Measurements from ENCODE around the gene FBL.

The FBL gene

DNA sequence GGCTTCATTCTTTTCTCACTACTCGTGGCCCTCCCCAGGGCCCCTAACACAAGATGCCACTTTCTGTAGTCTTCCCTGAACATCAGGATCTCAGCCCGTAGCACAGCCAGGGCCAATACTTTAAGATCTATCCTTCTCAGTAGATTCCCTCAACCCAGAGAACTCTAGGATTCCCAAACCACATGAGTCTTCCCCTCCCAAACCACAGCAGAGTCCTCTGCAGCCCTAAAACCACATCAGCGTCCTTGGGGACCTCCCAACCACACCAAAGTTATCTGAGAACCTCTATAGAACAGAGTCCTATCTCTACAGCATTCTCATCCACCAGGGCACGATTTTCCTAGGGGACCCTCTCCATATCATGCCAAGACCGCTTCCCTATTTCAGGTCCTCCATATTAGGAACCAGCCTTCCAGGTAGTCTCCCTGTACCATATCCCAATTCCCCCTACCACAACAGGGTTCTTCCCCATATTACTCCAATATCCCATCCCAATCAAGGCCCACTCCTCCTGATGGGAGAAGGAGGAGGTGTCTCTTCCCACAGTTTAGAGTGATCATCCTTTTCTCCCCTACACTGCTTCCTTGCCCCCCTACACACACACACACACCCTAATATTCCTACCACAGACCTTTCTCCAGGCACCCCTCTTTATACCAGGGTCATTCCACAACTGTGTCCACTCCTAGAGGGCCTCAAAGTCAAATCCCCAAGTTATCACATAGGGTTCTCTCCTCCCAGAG lies 13.7 kb downstream of the FBL start:
- POLR2A ChIA-PET = interaction anchor here (2.1 kb wide), 1 partner anchor 13 kb away, joined by 27 read pairs; the partner anchor contains the start of gene FBL
- DNase-seq (ENCODE audit: extremely low spot score) = no peak
- CTCF ChIA-PET = interaction anchor here (2.1 kb wide), 2 partner anchors 11 to 40 kb away, joined by 6 to 22 read pairs; no protein-coding TSS in a partner anchor

DNA sequence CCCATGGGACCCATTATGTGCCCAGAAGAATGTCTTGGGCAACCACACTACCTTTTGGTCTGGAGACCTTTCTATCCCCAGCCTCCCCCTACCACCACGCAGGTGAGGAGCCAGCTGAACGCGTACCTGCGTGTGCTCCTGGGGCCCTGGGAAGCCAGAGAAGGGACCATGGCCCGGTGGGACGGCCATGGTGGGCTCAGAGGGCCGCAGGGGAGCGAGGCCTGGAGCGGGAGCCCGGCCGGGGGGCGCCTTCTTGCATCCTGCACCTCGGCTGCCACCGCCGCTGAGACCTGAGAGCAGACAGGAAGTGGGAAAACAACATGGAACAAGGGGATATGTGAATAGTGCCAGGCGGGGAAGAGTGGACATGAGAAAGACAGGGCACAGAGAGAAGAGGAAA lies 14.5 kb downstream of the FBL start:
- ChIA-PET POLR2A (no interaction called here), CTCF (no interaction called here)
- TF ChIP-seq FOXK2 (IDR thresholded peaks at IDR 0.05) = no peak
- no peak for TF ChIP-seq L3MBTL2 (conservative IDR thresholded peaks at IDR 0.05)
- no peak for TF ChIP-seq NFRKB (IDR thresholded peaks at IDR 0.05)
- no peak for TF ChIP-seq LEF1 (IDR thresholded peaks at IDR 0.05; ENCODE audit: borderline replicate concordance)
- TF ChIP-seq FOXM1 (IDR thresholded peaks at IDR 0.05; ENCODE audit: borderline replicate concordance) = no peak
- TF ChIP-seq CTBP1 (IDR thresholded peaks at IDR 0.05; ENCODE audit: borderline replicate concordance) = no peak
- TF ChIP-seq ELF4 (IDR thresholded peaks at IDR 0.05) = no peak
- no peak for TF ChIP-seq SP1 (IDR thresholded peaks at IDR 0.05)
- TF ChIP-seq BHLHE40 (IDR thresholded peaks at IDR 0.05; ENCODE audit: borderline replicate concordance) = no peak
- DNase-seq (ENCODE audit: extremely low spot score) = no peak

More for the DNA sequence above, 13.7 kb downstream of the FBL start:
- TF ChIP-seq ZNF384 (IDR thresholded peaks at IDR 0.05) = no peak
- TF ChIP-seq ELF4 (IDR thresholded peaks at IDR 0.05) = no peak

DNA sequence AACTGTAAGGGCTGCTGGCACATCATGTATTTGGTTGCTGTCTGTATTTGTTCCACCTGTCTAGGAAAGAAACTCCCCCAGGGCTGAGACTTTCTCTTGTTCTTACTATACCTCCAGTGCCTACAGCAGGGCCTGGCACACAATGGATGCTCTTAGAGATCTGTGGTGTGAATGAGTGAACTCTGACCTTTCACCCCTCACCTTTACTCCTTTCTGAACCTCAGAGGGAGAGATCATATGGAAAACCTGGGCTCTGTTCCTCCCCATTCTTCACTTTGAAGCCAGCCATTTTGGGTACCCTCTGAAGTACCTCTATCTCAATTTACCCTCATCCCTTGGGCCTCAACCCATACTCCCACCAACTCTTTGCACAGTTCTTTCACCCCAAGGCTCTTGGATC lies 15.3 kb downstream of the FBL start:
- no peak for DNase-seq (ENCODE audit: extremely low spot score)
- ChIA-PET CTCF (no interaction called here), POLR2A (no interaction called here)
- TF ChIP-seq ARNT (IDR thresholded peaks at IDR 0.05) (no peak), SUZ12 (IDR thresholded peaks at IDR 0.05) (no peak)

DNA sequence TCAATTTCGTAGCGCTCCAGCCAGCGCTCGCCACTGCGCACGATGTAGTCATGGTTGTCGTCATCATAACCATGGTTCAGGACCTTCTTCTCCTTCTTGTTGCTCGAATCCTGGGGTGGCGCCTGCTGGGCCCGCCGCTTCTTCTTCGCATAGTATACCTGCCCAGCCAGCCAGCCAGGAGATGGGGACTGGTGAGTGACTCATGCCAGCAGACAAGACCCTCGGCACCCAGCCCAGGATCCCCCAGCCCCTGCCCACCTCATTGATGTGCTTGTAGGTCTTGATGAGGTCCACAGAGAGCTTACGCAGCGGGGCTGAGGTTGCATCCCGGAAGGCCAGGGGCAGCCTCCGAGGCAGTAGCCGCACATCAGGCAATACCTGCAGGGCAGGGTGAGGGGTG lies 15.8 kb downstream of the FBL start:
- ChIA-PET POLR2A (no interaction called here), CTCF (no interaction called here)
- DNase-seq (ENCODE audit: extremely low spot score) = no peak

GRCh38 chr19:39829702-39830275 lies 16.4 kb downstream of the FBL start:
- TF ChIP-seq SP1 (IDR thresholded peaks at IDR 0.05) (no peak), ARNT (IDR thresholded peaks at IDR 0.05) (no peak), TARDBP (IDR thresholded peaks at IDR 0.05) (no peak), ELF4 (IDR thresholded peaks at IDR 0.05) (no peak), L3MBTL2 (conservative IDR thresholded peaks at IDR 0.05) (no peak), PKNOX1 (IDR thresholded peaks at IDR 0.05) (no peak), SUZ12 (IDR thresholded peaks at IDR 0.05) (no peak), NFRKB (IDR thresholded peaks at IDR 0.05) (no peak), BHLHE40 (IDR thresholded peaks at IDR 0.05; ENCODE audit: borderline replicate concordance) (no peak), HDGF (IDR thresholded peaks at IDR 0.05; ENCODE audit: borderline replicate concordance) (no peak), FOXM1 (IDR thresholded peaks at IDR 0.05; ENCODE audit: borderline replicate concordance) (no peak), LEF1 (IDR thresholded peaks at IDR 0.05; ENCODE audit: borderline replicate concordance) (no peak), ZNF384 (IDR thresholded peaks at IDR 0.05) (no peak), FOXA1 (IDR thresholded peaks at IDR 0.05) (no peak), CTBP1 (IDR thresholded peaks at IDR 0.05; ENCODE audit: borderline replicate concordance) (no peak), FOXK2 (IDR thresholded peaks at IDR 0.05) (no peak)
- CTCF ChIA-PET = interaction anchor here (1.2 kb wide), 1 partner anchor 12 kb away, joined by 3 read pairs; no protein-coding TSS in a partner anchor
- POLR2A ChIA-PET = no interaction called here
- DNase-seq (ENCODE audit: extremely low spot score) = no peak

More for the DNA sequence above, 15.8 kb downstream of the FBL start:
- TF ChIP-seq HDGF (IDR thresholded peaks at IDR 0.05; ENCODE audit: borderline replicate concordance) = no peak
- TF ChIP-seq FOXK2 (IDR thresholded peaks at IDR 0.05) = no peak
- no peak for TF ChIP-seq L3MBTL2 (conservative IDR thresholded peaks at IDR 0.05)
- no peak for TF ChIP-seq NFRKB (IDR thresholded peaks at IDR 0.05)
- TF ChIP-seq CTBP1 (IDR thresholded peaks at IDR 0.05; ENCODE audit: borderline replicate concordance) = no peak
- TF ChIP-seq ARNT (IDR thresholded peaks at IDR 0.05) = no peak
- no peak for TF ChIP-seq ZNF384 (IDR thresholded peaks at IDR 0.05)
- no peak for TF ChIP-seq PKNOX1 (IDR thresholded peaks at IDR 0.05)

GRCh38 chr19:39828654-39829032 lies 17.5 kb downstream of the FBL start:
- no peak for DNase-seq (ENCODE audit: extremely low spot score)
- ChIA-PET POLR2A (no interaction called here), CTCF (interaction anchor here (1.2 kb wide), 1 partner anchor 13 kb away, joined by 3 read pairs; no protein-coding TSS in a partner anchor)
- TF ChIP-seq SP1 (IDR thresholded peaks at IDR 0.05) = no peak
- TF ChIP-seq ELF4 (IDR thresholded peaks at IDR 0.05) = no peak
- no peak for TF ChIP-seq NFRKB (IDR thresholded peaks at IDR 0.05)
- no peak for TF ChIP-seq ZNF384 (IDR thresholded peaks at IDR 0.05)
- no peak for TF ChIP-seq SUZ12 (IDR thresholded peaks at IDR 0.05)
- no peak for TF ChIP-seq FOXK2 (IDR thresholded peaks at IDR 0.05)
- no peak for TF ChIP-seq TARDBP (IDR thresholded peaks at IDR 0.05)
- TF ChIP-seq LEF1 (IDR thresholded peaks at IDR 0.05; ENCODE audit: borderline replicate concordance) = no peak

DNA sequence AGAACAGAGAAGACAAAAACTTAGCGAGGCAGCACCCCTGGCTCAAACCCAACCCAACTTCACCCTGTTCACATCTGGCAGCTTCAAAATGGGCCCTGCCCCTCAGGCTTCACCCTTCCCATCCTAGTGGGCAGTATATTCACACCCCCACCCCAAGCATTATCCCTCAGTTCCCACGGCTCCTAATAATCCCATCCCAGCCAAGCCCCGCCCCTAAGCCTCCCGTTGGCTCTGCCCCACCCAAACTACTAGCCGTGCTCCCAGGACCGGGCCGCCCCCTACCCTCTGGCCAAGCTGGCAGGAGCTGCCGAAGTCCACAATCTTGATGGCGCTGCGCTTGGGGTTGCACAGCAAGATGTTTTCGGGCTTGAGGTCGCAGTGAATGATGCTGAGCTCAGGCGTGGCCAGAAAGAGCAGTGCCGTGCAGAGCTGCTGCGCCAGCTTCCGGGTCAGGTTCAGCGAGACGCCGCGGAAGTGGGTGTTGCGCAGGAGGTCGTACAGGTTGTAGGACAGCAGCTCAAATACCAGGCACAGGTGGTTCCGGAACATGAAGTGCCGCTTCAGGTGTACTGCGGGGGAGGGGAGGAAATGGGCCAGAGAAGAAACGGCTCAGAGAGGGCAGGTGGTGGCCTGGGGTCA lies 18.0 kb downstream of the FBL start:
- ChIA-PET POLR2A (no interaction called here), CTCF (interaction anchor here (1.3 kb wide), 1 partner anchor 16 kb away, joined by 4 read pairs; no protein-coding TSS in a partner anchor)
- TF ChIP-seq ZNF384 (IDR thresholded peaks at IDR 0.05) (no peak), NFRKB (IDR thresholded peaks at IDR 0.05) (no peak), FOXM1 (IDR thresholded peaks at IDR 0.05; ENCODE audit: borderline replicate concordance) (no peak), ELF4 (IDR thresholded peaks at IDR 0.05) (no peak), PKNOX1 (IDR thresholded peaks at IDR 0.05) (no peak), SUZ12 (IDR thresholded peaks at IDR 0.05) (no peak), TARDBP (IDR thresholded peaks at IDR 0.05) (no peak), HDGF (IDR thresholded peaks at IDR 0.05; ENCODE audit: borderline replicate concordance) (no peak), L3MBTL2 (conservative IDR thresholded peaks at IDR 0.05) (no peak), SP1 (IDR thresholded peaks at IDR 0.05) (no peak), FOXA1 (IDR thresholded peaks at IDR 0.05) (no peak), LEF1 (IDR thresholded peaks at IDR 0.05; ENCODE audit: borderline replicate concordance) (no peak)
- no peak for DNase-seq (ENCODE audit: extremely low spot score)

Measured in HEK293T (cell line).